Activated CD4-positive, alpha-beta memory T cell treated with anti-CD3 and anti-CD28 coated beads, Interleukin-2, amount 10 ng/mL, durations not matched to agents 7 days and 5 days (primary cell): ENCODE data around the gene FAN1. TPM values are rescaled to one million over a fixed set of nuclear protein-coding genes. Genes with fewer than 3 reads are reported as not detected.
A peak's percentile ranks its signal among the peaks of the same experiment; 100 is the strongest.
"Not testable (repeated sequence)": the region's sequence is repeated elsewhere in the genome, so short reads cannot be mapped to it uniquely, and the experiment has no call there.

ENCODE experiments used
- CTCF ChIA-PET: fragments of 350-600 bp; sonication (Branson Sonifier 250); formaldehyde crosslinking; loops from one replicate; lab custom pipeline; 2021; ENCODE audit warnings: antibody characterized with exemption, inconsistent platforms; lab: Charles Lee
- POLR2A ChIA-PET: fragments of 350-600 bp; sonication (Branson Sonifier 250); formaldehyde crosslinking; loops from one replicate; lab custom pipeline; 2021; ENCODE audit warnings: antibody characterized with exemption; lab: Charles Lee
- DNase-seq: peaks from one replicate; pipeline ENCODE4 v3.0.0-alpha.2; 2020
- H3K27ac Mint-ChIP-seq: one replicate; pipeline ENCODE4 v1.8.0; 2021; ENCODE audit warnings: mild to moderate bottlenecking, mixed read lengths
- H3K27me3 Mint-ChIP-seq: one replicate; pipeline ENCODE4 v1.8.0; 2021; ENCODE audit warnings: mixed read lengths
- H3K36me3 Mint-ChIP-seq: one replicate; pipeline ENCODE4 v1.8.0; 2021; ENCODE audit warnings: low read depth, mixed read lengths
- H3K4me1 Mint-ChIP-seq: one replicate; pipeline ENCODE4 v1.8.0; 2021; ENCODE audit warnings: mixed read lengths
- H3K4me3 Mint-ChIP-seq: one replicate; pipeline ENCODE4 v1.8.0; 2021; ENCODE audit warnings: mild to moderate bottlenecking, mixed read lengths
- H3K9me3 Mint-ChIP-seq: one replicate; pipeline ENCODE4 v1.8.0; 2021; ENCODE audit warnings: mixed read lengths
- total RNA-seq, 2 experiments: library from RNA; stranded (reverse); gene quantifications; one replicate each; pipeline ENCODE4 v1.2.3, GENCODE V29; 2021

Gene FAN1
- 10 to 100 TPM; 10.1 to 10.4 TPM for total RNA-seq

DNA sequence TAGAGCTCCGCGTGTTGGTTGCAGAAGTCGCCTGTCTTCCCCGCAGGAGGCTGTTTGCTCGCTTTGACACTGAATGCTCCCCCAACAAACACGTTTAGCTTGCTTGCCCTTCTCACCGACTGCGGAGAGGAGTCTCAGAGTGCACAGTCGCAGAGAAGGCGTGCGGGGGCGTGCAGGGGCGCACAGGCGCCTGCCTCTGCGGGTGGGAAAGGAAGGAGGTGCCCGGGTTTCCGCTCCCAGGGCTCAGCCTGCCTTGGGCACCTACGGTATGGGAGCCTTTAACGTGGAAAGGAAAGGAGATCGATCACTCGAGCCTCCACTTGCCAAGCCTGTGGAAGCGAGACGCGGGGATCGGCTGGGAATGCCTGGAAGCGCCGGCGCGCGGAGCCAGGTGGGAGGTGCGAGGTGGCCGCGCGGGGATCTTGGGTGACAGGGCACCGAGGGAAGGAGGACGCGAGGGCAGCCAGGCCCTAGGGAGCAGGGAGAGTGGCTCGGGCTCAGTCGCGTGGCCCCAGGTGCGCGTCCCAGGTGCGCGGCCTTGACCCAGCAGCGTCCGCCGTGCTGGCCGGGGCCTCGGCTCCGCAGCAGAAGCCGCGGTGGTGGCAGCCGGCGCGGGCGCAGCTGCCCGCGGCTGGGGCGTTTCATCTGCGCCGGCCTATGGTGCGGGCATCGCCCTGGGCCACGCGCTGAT lies at the start of gene FAN1:
FAN1 (plus strand) TSS at position 419 of the 691 bp plus-strand sequence. CDS start 749 bp downstream, outside the sequence.
- CTCF ChIA-PET = interaction anchor here (0.6 to 2.9 kb wide), 6 partner anchors 44 to 272 kb away, joined by 3 to 16 read pairs (median 4); no protein-coding TSS in a partner anchor
- DNase-seq = peak; percentile 82
- no peaks in the 10 kb centered on the region for H3K9me3 Mint-ChIP-seq
- peaks cover 13% of the 10 kb centered on the region for H3K27me3 Mint-ChIP-seq
- peaks cover 22% of the 10 kb centered on the region for H3K4me1 Mint-ChIP-seq
- H3K36me3 Mint-ChIP-seq = peaks cover 4% of the 10 kb centered on the region
- POLR2A ChIA-PET = interaction anchor here (0.8 to 0.9 kb wide), 3 partner anchors 87 to 278 kb away, joined by 3 to 5 read pairs (median 4); partner anchors contain the start of genes ARHGAP11B and MTMR10
- H3K27ac Mint-ChIP-seq = peak within 1 kb of the TSS; percentile 16
- peak within 1 kb of the TSS; percentile 83 for H3K4me3 Mint-ChIP-seq

GRCh38 chr15:30859091-30859874 lies 44.4 kb upstream of the FAN1 start:
- H3K4me1 Mint-ChIP-seq = no peaks in the 10 kb centered on the region
- peaks cover 3% of the 10 kb centered on the region for H3K27me3 Mint-ChIP-seq
- ChIA-PET CTCF (interaction anchor here (0.5 to 2.4 kb wide), 16 partner anchors 10 to 647 kb away, joined by 3 to 11 read pairs (median 4); partner anchors contain the start of gene FAN1), POLR2A (interaction anchor here (1.0 kb wide), 1 partner anchor 132 kb away, joined by 3 read pairs; the partner anchor contains the start of gene MTMR10)
- no peak overlapping the region for H3K27ac Mint-ChIP-seq
- no peak overlapping the region for H3K4me3 Mint-ChIP-seq
- no peaks in the 10 kb centered on the region for H3K9me3 Mint-ChIP-seq
- no peaks in the 10 kb centered on the region for H3K36me3 Mint-ChIP-seq
- DNase-seq = no peak

DNA sequence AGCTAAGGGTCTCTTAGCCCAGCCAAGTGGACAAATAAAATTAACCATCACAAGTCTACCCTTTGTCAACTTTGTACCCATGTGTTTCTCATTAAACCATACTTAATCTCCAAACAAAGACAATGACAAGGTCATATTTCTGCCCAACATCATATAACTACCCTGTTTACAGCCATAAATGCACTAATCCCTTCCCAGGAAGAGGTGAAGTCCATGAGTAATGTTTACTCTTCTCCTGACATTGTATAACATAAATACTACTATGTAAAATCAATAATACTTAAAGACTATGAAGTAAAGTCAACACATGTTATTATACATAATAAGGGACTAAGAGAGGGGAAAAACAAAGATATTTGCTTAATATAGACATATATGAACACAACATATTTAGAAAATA lies 38.5 kb upstream of the FAN1 start:
- ChIA-PET CTCF (no interaction called here), POLR2A (no interaction called here)
- Mint-ChIP-seq H3K27ac (no peak overlapping the region), H3K9me3 (no peaks in the 10 kb centered on the region), H3K36me3 (no peaks in the 10 kb centered on the region), H3K27me3 (peaks cover 2% of the 10 kb centered on the region), H3K4me3 (no peak overlapping the region), H3K4me1 (no peaks in the 10 kb centered on the region)
- DNase-seq = no peak

GRCh38 chr15:30870681-30871080 lies 33.0 kb upstream of the FAN1 start:
- H3K4me1 Mint-ChIP-seq = no peaks in the 10 kb centered on the region
- no peak overlapping the region for H3K27ac Mint-ChIP-seq
- H3K36me3 Mint-ChIP-seq = no peaks in the 10 kb centered on the region
- H3K27me3 Mint-ChIP-seq = peaks cover 2% of the 10 kb centered on the region
- ChIA-PET CTCF (no interaction called here), POLR2A (no interaction called here)
- DNase-seq = no peak
- no peaks in the 10 kb centered on the region for H3K9me3 Mint-ChIP-seq
- no peak overlapping the region for H3K4me3 Mint-ChIP-seq

DNA sequence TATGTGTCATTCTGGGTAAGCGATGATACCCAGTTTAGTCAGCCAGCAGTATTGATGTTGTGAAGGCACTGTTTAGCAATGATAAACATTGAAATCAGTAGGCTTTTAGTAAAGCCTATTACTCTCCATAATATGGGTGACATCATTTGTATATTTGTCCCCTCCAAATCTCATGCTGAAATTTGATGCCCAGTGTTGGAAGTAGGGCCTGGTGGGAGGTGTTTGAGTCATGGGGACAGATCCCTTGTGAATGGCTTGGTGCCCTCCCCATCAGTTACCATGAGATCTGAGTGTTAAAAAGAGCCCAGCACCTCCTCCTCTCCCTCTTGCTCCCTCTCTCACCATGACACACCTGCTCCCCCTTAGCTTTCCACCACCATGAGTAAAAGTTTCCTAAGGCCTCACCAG lies 31.4 kb upstream of the FAN1 start:
- H3K4me1 Mint-ChIP-seq = no peaks in the 10 kb centered on the region
- H3K27me3 Mint-ChIP-seq = peaks cover 2% of the 10 kb centered on the region
- no peaks in the 10 kb centered on the region for H3K9me3 Mint-ChIP-seq
- no peak overlapping the region for H3K4me3 Mint-ChIP-seq
- no peak for DNase-seq
- no peaks in the 10 kb centered on the region for H3K36me3 Mint-ChIP-seq
- no peak overlapping the region for H3K27ac Mint-ChIP-seq
- CTCF ChIA-PET = interaction anchor here (0.5 kb wide), 1 partner anchor 1920 kb away, joined by 5 read pairs; no protein-coding TSS in a partner anchor
- POLR2A ChIA-PET = no interaction called here

GRCh38 chr15:30877070-30877469 lies 26.6 kb upstream of the FAN1 start:
- Mint-ChIP-seq H3K36me3 (no peaks in the 10 kb centered on the region), H3K9me3 (no peaks in the 10 kb centered on the region), H3K4me1 (no peaks in the 10 kb centered on the region), H3K27ac (no peak overlapping the region), H3K27me3 (peaks cover 18% of the 10 kb centered on the region), H3K4me3 (no peak overlapping the region)
- ChIA-PET CTCF (no interaction called here), POLR2A (no interaction called here)
- DNase-seq = no peak

GRCh38 chr15:30878515-30878914 lies 25.2 kb upstream of the FAN1 start:
- DNase-seq = no peak
- Mint-ChIP-seq H3K4me1 (no peaks in the 10 kb centered on the region), H3K27me3 (peaks cover 18% of the 10 kb centered on the region), H3K36me3 (no peaks in the 10 kb centered on the region), H3K27ac (no peak overlapping the region), H3K9me3 (no peaks in the 10 kb centered on the region), H3K4me3 (no peak overlapping the region)
- CTCF ChIA-PET = interaction anchor here (1.0 kb wide), 1 partner anchor 19 kb away, joined by 3 read pairs; no protein-coding TSS in a partner anchor
- POLR2A ChIA-PET = no interaction called here

DNA sequence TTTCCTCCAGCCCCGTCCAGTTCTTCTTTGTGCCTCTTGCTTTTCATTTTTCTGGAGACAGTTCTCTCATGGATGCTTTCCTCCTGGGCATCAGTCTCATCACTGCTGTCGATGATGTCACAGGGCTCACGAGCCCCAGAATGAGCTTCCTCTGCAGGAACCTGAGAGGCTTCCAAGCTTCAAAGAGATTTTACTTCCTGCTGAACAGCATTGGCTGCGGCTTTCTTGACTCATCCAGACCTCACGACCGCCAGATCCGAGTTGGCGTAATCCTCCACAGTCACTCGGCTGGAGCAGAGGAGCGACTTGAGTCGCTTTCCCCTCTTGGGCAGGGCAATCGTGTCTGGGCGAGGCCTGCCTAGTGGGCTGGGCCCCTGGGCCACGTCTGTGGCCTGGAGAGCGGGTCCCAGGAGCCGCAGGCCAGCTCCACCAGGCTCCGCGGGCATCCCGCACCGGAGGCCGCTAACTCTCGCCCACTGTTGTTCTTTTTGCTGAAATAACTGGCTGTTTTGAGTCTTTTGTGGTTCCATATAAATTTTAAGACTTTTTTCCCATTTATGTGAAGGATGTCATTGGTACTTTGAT lies 20.8 kb upstream of the FAN1 start:
- DNase-seq = peak; percentile 17
- no peaks in the 10 kb centered on the region for H3K4me1 Mint-ChIP-seq
- no peaks in the 10 kb centered on the region for H3K36me3 Mint-ChIP-seq
- peaks cover 25% of the 10 kb centered on the region for H3K27me3 Mint-ChIP-seq
- no peak overlapping the region for H3K4me3 Mint-ChIP-seq
- ChIA-PET POLR2A (no interaction called here), CTCF (no interaction called here)
- H3K27ac Mint-ChIP-seq = no peak overlapping the region
- H3K9me3 Mint-ChIP-seq = no peaks in the 10 kb centered on the region

DNA sequence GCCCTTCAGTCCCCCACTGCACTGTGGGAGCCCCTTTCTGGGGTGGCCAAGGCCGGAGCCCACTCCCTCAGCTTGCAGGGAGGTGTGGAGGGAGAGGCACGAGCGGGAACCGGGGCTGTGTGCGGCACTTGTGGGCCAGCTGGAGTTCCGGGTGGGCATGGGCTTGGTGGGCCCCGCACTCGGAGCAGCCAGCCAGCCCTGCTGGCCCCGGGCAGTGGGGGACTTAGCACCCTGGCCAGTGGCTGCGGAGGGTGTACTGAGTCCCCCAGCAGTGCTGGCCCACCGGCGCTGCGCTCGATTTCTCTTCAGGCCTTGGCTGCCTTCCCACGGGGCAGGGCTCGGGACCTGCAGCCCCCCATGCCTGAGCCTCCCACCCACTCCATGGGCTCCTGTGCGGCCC lies 20.0 kb upstream of the FAN1 start:
- POLR2A ChIA-PET, H3K4me3 Mint-ChIP-seq, CTCF ChIA-PET, H3K36me3 Mint-ChIP-seq, H3K27ac Mint-ChIP-seq, DNase-seq, H3K4me1 Mint-ChIP-seq, H3K9me3 Mint-ChIP-seq: not testable (repeated sequence)
- H3K27me3 Mint-ChIP-seq = peaks cover 30% of the 10 kb centered on the region

DNA sequence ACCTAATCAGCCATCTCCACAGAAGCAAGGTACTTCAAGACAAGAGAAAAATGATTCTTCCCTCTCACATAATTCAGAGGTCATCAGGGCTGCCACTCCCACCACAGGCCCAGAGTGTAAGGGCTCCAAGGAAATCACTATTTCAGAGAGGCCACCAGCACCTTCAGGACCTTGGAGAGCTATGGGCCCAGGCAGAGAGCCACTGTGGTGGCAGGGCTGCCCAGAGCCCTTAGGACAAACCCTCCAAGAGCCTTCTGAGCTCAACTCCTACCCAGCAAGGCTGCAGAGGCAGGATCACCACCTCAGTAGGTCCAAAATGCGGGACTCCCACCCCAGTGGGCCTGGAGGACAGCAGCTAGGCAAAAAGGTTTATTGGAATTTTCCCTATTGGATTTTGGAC lies 17.9 kb upstream of the FAN1 start:
- H3K27ac Mint-ChIP-seq = no peak overlapping the region

DNA sequence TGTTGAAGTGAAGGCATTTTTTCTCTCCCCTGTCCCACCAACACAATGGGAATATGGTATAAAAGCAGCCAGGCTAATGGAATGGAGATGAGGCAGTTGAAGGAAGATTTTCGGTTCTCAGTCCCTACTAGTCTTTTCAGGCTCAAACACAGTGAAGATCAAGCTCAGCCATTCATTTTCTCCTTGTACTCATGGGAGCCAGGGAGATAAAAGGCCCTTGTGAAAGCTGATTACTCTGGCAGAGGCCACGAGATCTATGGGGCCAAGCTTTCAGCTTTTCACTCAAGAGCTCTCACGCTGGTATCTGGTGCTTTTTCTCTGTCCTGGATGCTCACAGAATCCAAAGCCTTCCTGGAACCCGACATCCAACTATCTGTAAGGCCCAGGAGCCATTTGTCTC lies 14.5 kb upstream of the FAN1 start:
- H3K9me3 Mint-ChIP-seq = no peaks in the 10 kb centered on the region
- ChIA-PET POLR2A (no interaction called here), CTCF (no interaction called here)
- H3K4me3 Mint-ChIP-seq = no peak overlapping the region
- H3K4me1 Mint-ChIP-seq = peaks cover under 1% of the 10 kb centered on the region
- no peak for DNase-seq
- H3K27me3 Mint-ChIP-seq = peaks cover 17% of the 10 kb centered on the region
- no peak overlapping the region for H3K27ac Mint-ChIP-seq
- H3K36me3 Mint-ChIP-seq = no peaks in the 10 kb centered on the region

More for the DNA sequence above, 17.9 kb upstream of the FAN1 start:
- POLR2A ChIA-PET = no interaction called here
- no peak for DNase-seq
- peaks cover 20% of the 10 kb centered on the region for H3K27me3 Mint-ChIP-seq
- no peaks in the 10 kb centered on the region for H3K4me1 Mint-ChIP-seq
- CTCF ChIA-PET = no interaction called here
- no peaks in the 10 kb centered on the region for H3K36me3 Mint-ChIP-seq
- H3K4me3 Mint-ChIP-seq = no peak overlapping the region
- no peaks in the 10 kb centered on the region for H3K9me3 Mint-ChIP-seq

GRCh38 chr15:30895461-30896210 lies 8.1 kb upstream of the FAN1 start:
- POLR2A ChIA-PET = no interaction called here
- H3K9me3 Mint-ChIP-seq = no peaks in the 10 kb centered on the region
- H3K4me3 Mint-ChIP-seq = no peak overlapping the region
- no peak overlapping the region for H3K27ac Mint-ChIP-seq
- H3K4me1 Mint-ChIP-seq = peaks cover 5% of the 10 kb centered on the region
- no peak for DNase-seq
- H3K36me3 Mint-ChIP-seq = no peaks in the 10 kb centered on the region
- peaks cover 8% of the 10 kb centered on the region for H3K27me3 Mint-ChIP-seq
- CTCF ChIA-PET = interaction anchor here (1.6 kb wide), 1 partner anchor 234 kb away, joined by 10 read pairs; no protein-coding TSS in a partner anchor
